ENCODE data around the gene IFI35.
A peak's percentile ranks its signal among the peaks of the same experiment; 100 is the strongest.

Gene IFI35

DNA sequence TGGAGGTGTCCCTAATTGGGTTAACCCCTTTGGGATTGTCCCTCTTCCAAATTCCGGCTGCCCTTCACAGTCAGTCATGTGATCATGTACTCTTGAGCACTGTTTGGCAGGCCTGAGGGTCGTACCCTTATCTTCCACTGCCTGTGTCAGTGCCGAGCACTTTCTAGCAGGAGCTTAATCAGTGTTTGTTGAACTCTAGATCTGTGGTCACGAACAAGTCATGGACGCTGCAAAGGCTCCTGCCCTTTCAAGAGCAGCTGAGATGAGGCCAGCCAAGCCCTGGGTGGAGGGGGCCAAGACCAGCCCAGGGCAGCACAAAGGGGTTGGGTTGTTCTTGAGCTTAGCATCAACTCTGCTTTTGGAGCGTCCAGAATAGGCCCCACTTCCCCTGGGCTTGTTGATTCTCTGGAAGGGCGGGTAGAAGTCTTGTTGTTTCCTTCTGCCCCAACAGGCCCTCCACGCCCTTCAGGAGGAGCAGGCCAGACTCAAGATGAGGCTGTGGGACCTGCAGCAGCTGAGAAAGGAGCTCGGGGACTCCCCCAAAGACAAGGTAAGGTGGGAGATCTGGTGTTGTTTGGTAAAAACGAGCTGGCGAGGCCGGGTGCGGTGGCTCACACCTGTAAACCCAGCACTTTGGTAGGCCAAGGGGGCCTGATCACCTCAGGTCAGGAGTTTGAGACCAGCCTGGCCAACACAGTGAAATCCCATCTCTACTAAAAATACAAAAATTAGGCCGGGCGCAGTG, 5.3 kb downstream of the IFI35 start:
- no peak for DNase-seq
- Mint-ChIP-seq H3K9me3 (no peaks in the 10 kb centered on the region), H3K4me1 (ENCODE audit: low read depth in 2 of 2) (peaks cover 12 to 14% of the 10 kb centered on the region in 2 donors), H3K4me3 (no peak overlapping the region), H3K36me3 (ENCODE audit: insufficient read depth) (peaks cover 31% of the 10 kb centered on the region), H3K27ac (peak overlapping the region; percentile 12 to 65), H3K27me3 (no peaks in the 10 kb centered on the region)
- ATAC-seq (replicated peaks) = no peak

DNA sequence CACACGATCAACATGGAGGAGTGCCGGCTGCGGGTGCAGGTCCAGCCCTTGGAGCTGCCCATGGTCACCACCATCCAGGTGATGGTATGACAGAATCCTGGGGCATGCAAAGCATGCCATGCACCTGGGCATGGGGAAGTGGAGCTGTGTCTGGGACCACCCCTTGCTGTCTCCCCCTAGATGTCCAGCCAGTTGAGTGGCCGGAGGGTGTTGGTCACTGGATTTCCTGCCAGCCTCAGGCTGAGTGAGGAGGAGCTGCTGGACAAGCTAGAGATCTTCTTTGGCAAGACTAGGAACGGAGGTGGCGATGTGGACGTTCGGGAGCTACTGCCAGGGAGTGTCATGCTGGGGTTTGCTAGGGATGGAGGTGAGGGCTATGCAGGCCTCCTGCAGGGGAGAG, 6.7 kb downstream of the IFI35 start:
- Mint-ChIP-seq H3K36me3 (ENCODE audit: insufficient read depth) (peaks cover 31% of the 10 kb centered on the region), H3K27ac (peak overlapping the region in 1 of 2 donors; percentile 65), H3K9me3 (no peaks in the 10 kb centered on the region), H3K4me1 (ENCODE audit: low read depth in 2 of 2) (peaks cover 10 to 12% of the 10 kb centered on the region in 2 donors), H3K27me3 (no peaks in the 10 kb centered on the region), H3K4me3 (no peak overlapping the region)
- DNase-seq = no peak
- no peak for ATAC-seq (replicated peaks)

DNA sequence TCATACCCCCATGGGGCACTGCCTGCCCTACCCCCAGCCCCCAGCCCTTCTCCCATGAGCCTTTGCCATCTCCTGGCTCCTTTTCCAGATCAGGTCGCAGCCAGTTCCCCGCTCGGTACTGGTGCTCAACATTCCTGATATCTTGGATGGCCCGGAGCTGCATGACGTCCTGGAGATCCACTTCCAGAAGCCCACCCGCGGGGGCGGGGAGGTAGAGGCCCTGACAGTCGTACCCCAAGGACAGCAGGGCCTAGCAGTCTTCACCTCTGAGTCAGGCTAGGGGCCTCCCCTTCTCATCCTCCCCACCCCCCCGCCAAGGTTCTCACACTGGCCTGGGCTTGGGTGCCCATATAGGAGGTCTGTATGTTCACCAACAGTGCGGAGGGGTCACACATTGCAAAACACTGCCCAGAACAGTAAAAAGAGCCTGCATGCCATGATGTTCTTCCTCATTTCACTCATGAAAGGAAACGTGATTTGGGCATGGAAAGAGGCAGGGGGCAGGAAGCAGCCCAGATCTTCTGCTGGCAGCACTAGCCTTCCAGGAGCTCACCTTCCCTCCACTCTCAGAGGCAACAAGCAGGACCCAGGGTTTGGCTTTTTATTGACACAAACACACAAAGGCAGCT, 7.5 kb downstream of the IFI35 start:
- Mint-ChIP-seq H3K27ac (peak overlapping the region; percentile 59 to 65), H3K4me1 (ENCODE audit: low read depth in 2 of 2) (peaks cover 13 to 17% of the 10 kb centered on the region in 2 donors), H3K9me3 (no peaks in the 10 kb centered on the region), H3K36me3 (ENCODE audit: insufficient read depth) (peaks cover 35% of the 10 kb centered on the region), H3K27me3 (no peaks in the 10 kb centered on the region), H3K4me3 (no peak overlapping the region)
- ATAC-seq (replicated peaks) (no peak), DNase-seq (no peak)

DNA sequence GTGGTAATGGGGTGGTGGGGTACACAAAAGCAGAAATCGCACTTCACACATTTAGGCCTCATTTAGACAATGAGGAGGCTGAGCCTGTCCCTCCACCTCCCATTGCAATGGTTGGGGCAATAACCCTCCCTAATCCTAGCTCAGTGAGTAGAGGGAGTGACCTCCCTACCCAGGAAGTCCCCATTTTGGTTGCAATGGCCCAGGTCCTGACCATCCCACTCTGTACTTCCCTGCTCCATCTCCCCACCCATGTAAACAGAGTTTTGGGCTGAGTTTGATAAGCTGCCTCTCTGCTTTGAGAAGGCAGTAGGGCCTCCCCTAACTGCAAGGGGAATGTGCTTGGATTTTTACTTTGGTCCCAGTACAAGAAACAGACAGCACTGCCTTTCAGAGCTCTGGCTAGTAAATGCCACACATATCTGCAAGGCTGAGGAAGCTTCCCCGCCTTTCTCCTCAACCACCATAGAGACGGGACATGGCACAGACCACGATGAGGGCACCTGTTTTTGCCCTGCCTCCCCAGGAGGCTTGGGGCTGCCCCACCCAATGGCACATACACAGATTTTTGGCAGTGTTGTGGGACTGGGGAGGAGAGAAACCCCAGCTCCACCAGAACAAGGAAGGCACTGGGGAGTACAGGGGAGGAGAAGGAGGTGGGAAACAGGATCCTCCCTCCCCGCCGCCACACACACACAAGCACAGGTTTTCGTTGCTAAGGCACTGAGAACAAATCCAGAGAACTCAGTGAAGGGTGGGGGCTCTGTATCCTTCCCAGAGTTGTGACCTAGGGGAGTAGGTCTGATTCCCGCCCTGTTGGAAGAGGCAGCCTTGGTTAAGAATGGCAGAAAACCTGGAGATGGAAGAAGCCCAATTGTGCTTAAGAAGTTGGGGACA, 8.3 kb downstream of the IFI35 start:
- H3K27ac Mint-ChIP-seq = peak overlapping the region in 1 of 2 donors; percentile 59
- ATAC-seq (replicated peaks) = no peak
- no peak overlapping the region for H3K4me3 Mint-ChIP-seq
- H3K9me3 Mint-ChIP-seq = no peaks in the 10 kb centered on the region
- no peak for DNase-seq
- no peaks in the 10 kb centered on the region for H3K27me3 Mint-ChIP-seq
- peaks cover 35% of the 10 kb centered on the region for H3K36me3 Mint-ChIP-seq (ENCODE audit: insufficient read depth)
- peaks cover 20 to 23% of the 10 kb centered on the region in 2 donors for H3K4me1 Mint-ChIP-seq (ENCODE audit: low read depth in 2 of 2)

DNA sequence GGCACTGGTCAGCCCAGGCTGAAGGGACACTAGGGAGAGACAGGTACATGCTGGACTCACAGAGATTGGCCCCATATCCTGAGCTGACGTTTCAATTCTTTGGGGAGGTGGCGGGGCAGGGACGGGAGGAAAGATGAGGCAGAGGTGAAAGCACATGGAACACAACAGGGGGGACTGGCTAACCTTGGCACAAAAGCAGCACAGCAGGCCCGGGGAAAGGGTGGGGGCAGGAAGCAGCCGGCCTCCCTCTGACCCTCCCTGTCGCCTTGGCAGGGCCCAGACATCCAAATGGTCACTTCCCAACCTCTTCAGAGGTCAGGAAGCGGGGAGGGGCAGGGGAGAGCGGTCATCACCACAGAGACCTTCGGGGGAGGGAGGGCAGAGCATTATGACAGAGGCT, 9.0 kb downstream of the IFI35 start:
- Mint-ChIP-seq H3K4me3 (no peak overlapping the region), H3K4me1 (ENCODE audit: low read depth in 2 of 2) (peaks cover 19 to 26% of the 10 kb centered on the region in 2 donors), H3K36me3 (ENCODE audit: insufficient read depth) (peaks cover 38% of the 10 kb centered on the region), H3K27ac (peak overlapping the region in 1 of 2 donors; percentile 59), H3K9me3 (no peaks in the 10 kb centered on the region), H3K27me3 (no peaks in the 10 kb centered on the region)
- no peak for DNase-seq
- ATAC-seq (replicated peaks) = no peak

DNA sequence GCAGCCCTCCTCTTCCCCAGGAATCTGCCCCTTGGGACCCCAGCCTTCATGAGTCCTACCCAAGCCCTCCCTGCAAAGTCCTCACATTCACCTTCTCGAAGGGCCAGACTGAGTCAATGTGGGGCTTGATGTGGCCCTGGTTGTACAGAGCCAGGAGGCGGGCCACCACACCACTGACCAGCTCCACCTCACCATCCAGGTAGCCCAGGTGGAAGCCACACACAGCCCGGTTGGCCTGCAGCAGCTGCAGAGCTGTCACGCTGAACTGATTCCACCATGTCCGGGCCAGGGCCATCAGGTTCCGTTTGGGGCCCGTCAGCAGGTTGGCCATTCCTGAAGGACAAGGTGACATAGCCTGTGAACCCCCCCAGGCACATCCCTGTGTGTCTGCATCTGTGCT, 9.6 kb downstream of the IFI35 start:
- Mint-ChIP-seq H3K4me1 (ENCODE audit: low read depth in 2 of 2) (peaks cover 22 to 30% of the 10 kb centered on the region in 2 donors), H3K9me3 (no peaks in the 10 kb centered on the region), H3K27ac (peak overlapping the region in 1 of 2 donors; percentile 59), H3K36me3 (ENCODE audit: insufficient read depth) (peaks cover 41% of the 10 kb centered on the region), H3K4me3 (no peak overlapping the region), H3K27me3 (no peaks in the 10 kb centered on the region)
- ATAC-seq (replicated peaks) (no peak), DNase-seq (no peak)

DNA sequence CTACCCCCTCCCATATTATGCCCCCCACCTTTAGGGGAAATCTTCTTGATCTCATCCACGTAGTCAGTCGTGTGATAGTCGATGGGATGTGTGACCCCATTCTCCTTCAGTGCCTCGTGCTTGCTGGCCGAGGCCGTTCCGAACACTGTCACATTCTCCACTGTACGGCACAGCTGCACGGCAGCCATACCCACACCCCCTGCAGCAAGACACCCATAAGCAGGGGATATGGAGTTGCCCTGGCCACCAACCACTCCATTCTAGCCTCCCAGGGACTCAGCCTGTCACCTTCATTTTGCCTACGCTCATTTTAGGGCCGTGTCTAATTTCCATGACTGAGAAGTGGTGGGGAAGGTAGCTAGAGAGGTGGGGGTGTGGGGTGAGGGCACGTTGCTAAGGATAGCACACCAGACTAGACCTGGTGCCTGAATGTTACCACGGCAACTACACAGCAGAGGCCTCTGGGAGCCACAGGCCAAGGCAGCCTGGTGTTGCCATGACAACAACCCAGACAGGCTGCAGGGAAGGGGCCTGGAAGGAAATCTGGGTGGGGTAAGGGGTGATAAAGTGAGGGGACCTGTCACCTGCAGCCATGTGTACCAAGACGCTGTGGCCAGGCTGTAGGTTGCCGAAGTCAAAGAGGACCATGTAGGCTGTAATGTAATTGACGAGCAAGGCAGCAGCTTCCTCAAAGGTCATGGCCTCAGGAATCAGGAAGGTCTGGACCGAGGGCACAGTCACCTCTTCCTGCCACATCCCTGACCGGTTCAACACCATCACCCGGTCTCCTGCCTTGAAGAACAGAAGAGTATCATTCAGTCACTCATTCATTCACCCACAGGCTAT, 11.6 kb downstream of the IFI35 start:
- Mint-ChIP-seq H3K27ac (peak overlapping the region; percentile 44 to 88), H3K4me1 (ENCODE audit: low read depth in 2 of 2) (peaks cover 24 to 29% of the 10 kb centered on the region in 2 donors), H3K36me3 (ENCODE audit: insufficient read depth) (peaks cover 32% of the 10 kb centered on the region), H3K4me3 (no peak overlapping the region), H3K9me3 (no peaks in the 10 kb centered on the region), H3K27me3 (no peaks in the 10 kb centered on the region)
- DNase-seq (peak in 1 of 3 experiments; percentile 8), ATAC-seq (replicated peaks) (peak; percentile 65)

DNA sequence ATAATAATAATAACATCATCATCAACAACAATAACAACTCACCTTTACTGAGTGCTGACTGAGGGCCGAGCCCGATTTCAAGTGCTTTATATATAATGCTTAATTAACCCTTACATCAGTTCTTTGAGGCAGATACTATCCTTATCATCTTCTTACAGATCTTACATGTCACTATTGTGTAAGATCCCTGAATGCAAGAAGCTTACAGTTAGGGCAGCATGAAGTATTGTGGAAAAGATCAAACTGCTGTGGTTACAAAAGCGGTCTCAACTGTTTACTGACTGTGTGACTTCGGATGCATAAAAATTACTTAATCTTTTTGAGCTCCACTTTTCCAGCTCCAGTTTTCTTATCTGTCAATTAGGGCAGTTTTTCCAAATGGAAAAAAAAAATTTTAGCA, 12.3 kb downstream of the IFI35 start:
- Mint-ChIP-seq H3K4me3 (no peak overlapping the region), H3K4me1 (ENCODE audit: low read depth in 2 of 2) (peaks cover 22 to 29% of the 10 kb centered on the region in 2 donors), H3K9me3 (no peaks in the 10 kb centered on the region), H3K27me3 (no peaks in the 10 kb centered on the region), H3K27ac (peak overlapping the region; percentile 50 to 88), H3K36me3 (ENCODE audit: insufficient read depth) (peaks cover 28% of the 10 kb centered on the region)
- DNase-seq (no peak), ATAC-seq (replicated peaks) (no peak)

DNA sequence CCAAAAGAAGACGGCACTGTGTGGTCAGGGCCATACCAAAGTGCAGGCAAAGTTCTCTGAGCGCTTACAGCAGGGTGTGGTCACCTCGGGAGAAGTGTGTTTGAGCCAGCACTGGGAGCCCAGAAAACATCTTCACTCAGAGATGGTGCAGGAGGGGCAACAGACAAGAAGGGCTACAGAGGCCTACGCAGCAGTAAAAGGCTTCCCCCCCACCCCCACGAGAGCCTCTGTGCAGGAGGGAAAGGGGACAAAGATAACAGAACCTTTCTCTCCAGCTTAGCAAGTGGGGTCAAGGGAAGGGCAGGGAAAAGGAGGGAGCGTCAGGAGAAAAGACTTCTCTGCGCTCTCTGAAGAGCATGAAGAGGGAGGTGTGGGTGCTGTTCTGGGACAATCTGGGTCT, 12.8 kb downstream of the IFI35 start:
- ATAC-seq (replicated peaks) (no peak), DNase-seq (no peak)
- Mint-ChIP-seq H3K27ac (peak overlapping the region in 1 of 2 donors; percentile 50), H3K36me3 (ENCODE audit: insufficient read depth) (peaks cover 26% of the 10 kb centered on the region), H3K4me3 (peak overlapping the region; percentile 1 to 25), H3K27me3 (no peaks in the 10 kb centered on the region), H3K4me1 (ENCODE audit: low read depth in 2 of 2) (peaks cover 24 to 32% of the 10 kb centered on the region in 2 donors), H3K9me3 (no peaks in the 10 kb centered on the region)

DNA sequence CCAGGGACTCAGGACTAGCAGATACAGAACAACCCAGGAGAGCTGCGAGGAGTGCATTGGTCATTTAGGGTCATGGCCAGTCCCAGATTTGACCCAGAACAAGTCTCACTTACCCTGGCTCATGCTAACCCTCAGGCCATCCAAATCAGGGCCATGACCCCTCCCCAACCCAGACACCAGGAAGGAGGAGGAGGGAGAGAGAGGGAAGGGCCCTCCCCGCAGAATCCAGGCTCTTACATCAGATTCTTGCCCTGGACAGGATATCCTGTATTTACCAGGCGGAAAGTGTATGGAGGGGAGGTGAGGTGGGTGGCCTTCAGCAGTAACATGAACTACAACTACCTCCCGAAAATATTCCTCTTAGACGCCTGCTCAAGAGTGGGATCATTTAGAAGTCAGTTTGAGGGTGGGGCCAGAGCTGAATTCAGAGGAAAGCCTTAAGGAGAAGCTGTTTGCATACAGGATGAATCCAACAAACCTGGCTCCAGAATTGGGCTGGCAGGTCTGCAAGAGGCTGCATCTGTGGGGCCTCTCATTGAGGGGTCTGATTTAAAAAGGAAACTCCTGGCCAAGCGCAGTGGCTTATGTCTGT, 13.5 kb downstream of the IFI35 start:
- peaks cover 27% of the 10 kb centered on the region for H3K36me3 Mint-ChIP-seq (ENCODE audit: insufficient read depth)
- H3K27me3 Mint-ChIP-seq = no peaks in the 10 kb centered on the region
- peak overlapping the region; percentile 84 for H3K4me3 Mint-ChIP-seq
- DNase-seq (no peak), ATAC-seq (replicated peaks) (no peak)
- peak overlapping the region; percentile 32 to 50 for H3K27ac Mint-ChIP-seq
- H3K4me1 Mint-ChIP-seq (ENCODE audit: low read depth in 2 of 2) = peaks cover 29 to 37% of the 10 kb centered on the region in 2 donors
- H3K9me3 Mint-ChIP-seq = no peaks in the 10 kb centered on the region

DNA sequence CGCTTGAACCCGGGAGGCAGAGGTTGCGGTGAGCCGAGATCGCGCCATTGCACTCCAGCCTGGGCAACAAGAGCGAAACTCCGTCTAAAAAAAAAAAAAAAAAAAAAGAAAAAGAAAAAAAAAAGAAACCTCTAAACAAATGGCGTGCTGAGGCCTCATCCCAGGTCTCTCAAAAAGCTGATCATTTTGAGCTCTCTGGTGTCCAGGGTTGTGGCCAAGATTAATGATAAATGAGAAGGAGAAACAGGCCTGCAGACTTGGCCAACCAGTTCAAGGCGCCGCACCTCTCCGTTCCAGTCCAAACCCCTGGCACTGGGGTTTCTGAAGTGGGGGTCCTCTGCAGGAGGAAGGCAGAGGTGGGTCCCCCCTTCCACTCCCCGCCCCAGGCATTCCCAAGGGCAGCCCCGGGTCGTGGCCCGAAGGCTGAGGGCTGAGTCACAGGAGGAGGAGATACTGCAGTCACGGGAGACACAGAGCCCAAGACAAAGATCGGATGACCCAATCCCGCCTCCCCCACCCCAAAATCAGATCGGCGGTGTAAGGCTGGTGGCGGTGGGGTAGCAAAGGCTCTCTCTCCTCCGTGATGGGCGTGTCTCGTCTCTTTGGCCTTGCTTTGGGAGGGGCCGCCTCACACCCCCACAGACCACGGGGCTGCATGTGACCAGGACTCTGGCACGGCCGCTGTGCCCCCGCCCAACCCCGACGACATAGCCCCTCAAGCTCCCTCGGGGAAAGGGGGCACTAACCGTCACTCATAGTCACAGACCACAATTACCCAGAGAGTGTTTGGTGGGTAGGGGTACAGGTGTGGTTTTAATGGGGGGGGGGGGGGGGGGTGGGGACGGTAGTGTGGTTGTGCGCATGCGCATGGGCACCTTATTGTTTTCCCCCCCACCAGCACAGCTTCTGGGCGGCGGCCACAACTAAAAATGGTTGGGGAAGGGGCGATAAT, 14.5 kb downstream of the IFI35 start:
- Mint-ChIP-seq H3K36me3 (ENCODE audit: insufficient read depth) (peaks cover 27% of the 10 kb centered on the region), H3K27ac (peak overlapping the region in 1 of 2 donors; percentile 67), H3K9me3 (no peaks in the 10 kb centered on the region), H3K4me3 (peak overlapping the region; percentile 84), H3K27me3 (no peaks in the 10 kb centered on the region), H3K4me1 (ENCODE audit: low read depth in 2 of 2) (peaks cover 32 to 42% of the 10 kb centered on the region in 2 donors)
- ATAC-seq (replicated peaks) (no peak), DNase-seq (peak in 2 of 3 experiments; percentile 10 to 28)

All from effector memory CD8-positive, alpha-beta T cell (primary cell).